GM12892 (cell line): Measurements from ENCODE around the gene ADAMTS3.

Experiments
- POLR2A ChIP-seq: IDR thresholded peaks from 2 replicates; pipeline ENCODE4 v1.6.1; 2011; ENCODE audit warnings: low read depth, low read length, control low read depth
- POLR2AphosphoS5 ChIP-seq: IDR thresholded peaks from 2 replicates; pipeline ENCODE4 v1.6.1; 2011; ENCODE audit warnings: low read depth, low read length, control low read depth
- TAF1 ChIP-seq: IDR thresholded peaks from 2 replicates; pipeline ENCODE4 v1.6.1; 2011; ENCODE audit warnings: low read depth, mild to moderate bottlenecking, control low read depth, low read length, borderline replicate concordance

DNA sequence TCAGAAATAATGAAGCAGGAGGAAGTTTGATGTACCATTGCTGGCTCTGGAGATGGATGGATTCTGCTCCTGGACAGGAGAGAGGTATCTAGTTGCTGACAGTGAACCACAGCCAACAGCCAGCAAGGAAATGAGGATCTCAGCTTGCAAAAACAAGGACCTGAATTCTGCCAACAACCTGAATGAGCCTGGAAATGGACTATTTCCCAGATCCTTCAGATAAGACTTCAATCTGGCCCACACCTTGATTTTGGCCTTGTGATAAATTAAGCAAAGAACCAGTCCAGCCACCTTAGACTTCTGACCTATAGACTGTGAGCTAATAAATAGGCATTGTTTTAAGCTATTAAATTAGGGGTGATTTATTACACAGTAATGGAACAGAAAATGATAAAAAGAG lies 220.3 kb downstream of the ADAMTS3 start:
- TF ChIP-seq POLR2A = no peak
- TF ChIP-seq POLR2AphosphoS5 = no peak
- no peak for TF ChIP-seq TAF1
